IMR-90 (cell line): ENCODE data around the gene CD3E. TPM values are rescaled to one million over a fixed set of nuclear protein-coding genes. Genes with fewer than 3 reads are reported as not detected.

Experiments
- ATAC-seq: fragments of 200-7000 bp; cut with Tn5 transposase; 2 replicates; pipeline ENCODE4 v1.9.1; 2020; ENCODE audit warnings: low read depth, mild to moderate bottlenecking, moderate library complexity
- BruUV-seq: library from RNA; stranded (reverse); fragments of 400-500 nt; replicated peaks from 2 replicates; lab custom pipeline; 2021; lab: Mats Ljungman, UMichigan
- CTCF ChIA-PET: fragments of 300-600 bp; formaldehyde crosslinking; extraction: SDS; loops from one replicate; lab custom pipeline; 2021; ENCODE audit warnings: antibody characterized with exemption; lab: Yijun Ruan, JAX
- POLR2A ChIA-PET: fragments of 300-600 bp; sonication (Branson Sonifier 250); formaldehyde crosslinking; loops from one replicate; lab custom pipeline; 2022; ENCODE audit warnings: antibody characterized with exemption; ENCODE audit not compliant: unreplicated experiment; lab: Charles Lee
- DNase-seq: peaks from one replicate; pipeline ENCODE4 v3.0.0; 2013
- H2AFZ ChIP-seq: replicated peaks from 2 replicates; pipeline ENCODE3; 2013; ENCODE audit warnings: low read length, mild to moderate bottlenecking; ENCODE audit not compliant: poor library complexity
- H2AK5ac ChIP-seq: 2 replicates; pipeline ENCODE4 v1.6.1; 2013; ENCODE audit warnings: low read depth, low read length, inconsistent platforms
- H2AK9ac ChIP-seq: replicated peaks from 2 replicates; pipeline ENCODE3; 2013; ENCODE audit warnings: mild to moderate bottlenecking, low read depth, low read length, moderate library complexity; ENCODE audit not compliant: poor library complexity
- H2BK120ac ChIP-seq: 2 replicates; pipeline ENCODE4 v1.6.1; 2013; ENCODE audit warnings: low read depth, low read length, inconsistent platforms
- H2BK15ac ChIP-seq: 3 replicates; pipeline ENCODE4 v1.6.1; 2013; ENCODE audit warnings: low read depth, low read length, inconsistent platforms
- H2BK20ac ChIP-seq: 2 replicates; pipeline ENCODE4 v1.6.1; 2013; ENCODE audit warnings: low read depth, mild to moderate bottlenecking, inconsistent platforms, low read length, moderate library complexity
- H2BK5ac ChIP-seq: 2 replicates; pipeline ENCODE4 v1.6.1; 2013; ENCODE audit warnings: mild to moderate bottlenecking, low read depth, low read length, inconsistent platforms; ENCODE audit not compliant: poor library complexity, severe bottlenecking
- H3K14ac ChIP-seq: replicated peaks from 2 replicates; pipeline ENCODE4 v1.6.1; 2013; ENCODE audit warnings: low read depth, low read length, inconsistent platforms
- H3K18ac ChIP-seq: 2 replicates; pipeline ENCODE4 v1.6.1; 2013; ENCODE audit warnings: low read depth, low read length, control low read depth
- H3K23ac ChIP-seq: 2 replicates; pipeline ENCODE4 v1.6.1; 2013; ENCODE audit warnings: low read depth, low read length, inconsistent platforms
- H3K27ac ChIP-seq: 2 replicates; pipeline ENCODE4 v1.5.1; 2013; ENCODE audit warnings: mild to moderate bottlenecking, control low read depth, low read length; ENCODE audit not compliant: insufficient read depth
- H3K27me3 ChIP-seq: 2 replicates; pipeline ENCODE4 v1.6.1; 2013; ENCODE audit warnings: low read length; ENCODE audit not compliant: control insufficient read depth, insufficient read depth
- H3K36me3 ChIP-seq: 2 replicates; pipeline ENCODE4 v1.6.1; 2013; ENCODE audit warnings: low read length, mixed read lengths; ENCODE audit not compliant: control insufficient read depth, insufficient read depth
- H3K4ac ChIP-seq: 2 replicates; pipeline ENCODE4 v1.6.1; 2013; ENCODE audit warnings: low read depth, low read length, inconsistent platforms
- H3K4me1 ChIP-seq: 2 replicates; pipeline ENCODE4 v1.6.1; 2013; ENCODE audit warnings: low read length, mixed read lengths; ENCODE audit not compliant: control insufficient read depth, insufficient read depth
- H3K4me2 ChIP-seq: 2 replicates; pipeline ENCODE4 v1.6.1; 2013; ENCODE audit warnings: low read depth, mild to moderate bottlenecking, control low read depth, low read length, moderate library complexity
- H3K4me3 ChIP-seq: 2 replicates; pipeline ENCODE4 v1.5.1; 2013; ENCODE audit warnings: low read depth, mild to moderate bottlenecking, control low read depth, low read length, moderate library complexity; ENCODE audit not compliant: insufficient read depth
- H3K56ac ChIP-seq: 2 replicates; pipeline ENCODE4 v1.6.1; 2013; ENCODE audit warnings: low read length, inconsistent platforms; ENCODE audit not compliant: insufficient read depth; ENCODE audit errors: extremely low read depth
- H3K79me1 ChIP-seq, 2 experiments: 2 replicates each; pipeline ENCODE4 v1.6.1; 2013; ENCODE audit warnings: low read length in 2 of 2, inconsistent platforms in 1 of 2, low read depth in 1 of 2
- H3K9ac ChIP-seq: 2 replicates; pipeline ENCODE4 v1.6.1; 2013; ENCODE audit warnings: low read depth, low read length, control low read depth
- H3K9me1 ChIP-seq: 2 replicates; pipeline ENCODE4 v1.6.1; 2013; ENCODE audit warnings: low read length, inconsistent platforms; ENCODE audit not compliant: insufficient read depth
- H3K9me3 ChIP-seq: 2 replicates; pipeline ENCODE4 v1.6.1; 2013; ENCODE audit warnings: low read length; ENCODE audit not compliant: control insufficient read depth, insufficient read depth
- H4K20me1 ChIP-seq: 2 replicates; pipeline ENCODE4 v1.6.1; 2013; ENCODE audit warnings: low read length, inconsistent platforms; ENCODE audit not compliant: insufficient read depth
- H4K5ac ChIP-seq: 2 replicates; pipeline ENCODE4 v1.6.1; 2013; ENCODE audit warnings: mild to moderate bottlenecking, low read depth, low read length, control low read depth
- H4K8ac ChIP-seq, 2 experiments: 2 replicates each; pipeline ENCODE4 v1.6.1; 2013; ENCODE audit warnings: low read depth in 2 of 2, low read length in 2 of 2, control low read depth in 1 of 2, inconsistent platforms in 1 of 2
- H4K91ac ChIP-seq: 2 replicates; pipeline ENCODE4 v1.6.1; 2013; ENCODE audit warnings: low read depth, low read length, inconsistent platforms; ENCODE audit not compliant: insufficient read depth
- BHLHE40 ChIP-seq: fragments of 150-350 bp; IDR thresholded peaks from 2 replicates; pipeline ENCODE4 v1.6.1; 2016; ENCODE audit warnings: mild to moderate bottlenecking, low read depth, low read length
- CEBPB ChIP-seq: IDR thresholded peaks from 2 replicates; pipeline ENCODE4 v1.6.1; 2012; ENCODE audit warnings: low read depth, low read length, improper control_type of control experiment
- CHD1 ChIP-seq: IDR thresholded peaks from 2 replicates; pipeline ENCODE4 v1.6.1; 2012; ENCODE audit warnings: low read depth, low read length, improper control_type of control experiment
- CTCF ChIP-seq: conservative IDR thresholded peaks from 2 replicates; pipeline ENCODE4 v1.5.1; 2012; ENCODE audit warnings: mild to moderate bottlenecking, low read depth, low read length, improper control_type of control experiment
- FOS ChIP-seq: fragments of 150-350 bp; IDR thresholded peaks from 2 replicates; pipeline ENCODE4 v1.6.1; 2016; ENCODE audit warnings: low read depth, low read length
- MAFK ChIP-seq: IDR thresholded peaks from 2 replicates; pipeline ENCODE4 v1.6.1; 2012; ENCODE audit warnings: low read depth, low read length, improper control_type of control experiment
- MAZ ChIP-seq: IDR thresholded peaks from 2 replicates; pipeline ENCODE4 v1.6.1; 2012; ENCODE audit warnings: low read depth, mild to moderate bottlenecking, low read length, improper control_type of control experiment, moderate library complexity, borderline replicate concordance
- MXI1 ChIP-seq: IDR thresholded peaks from 2 replicates; pipeline ENCODE4 v1.6.1; 2012; ENCODE audit warnings: low read depth, mild to moderate bottlenecking, low read length, moderate library complexity, borderline replicate concordance
- NFE2L2 ChIP-seq: fragments of 150-350 bp; IDR thresholded peaks from 2 replicates; pipeline ENCODE4 v1.6.1; 2016; ENCODE audit warnings: low read depth, mild to moderate bottlenecking, low read length
- POLR2A ChIP-seq: IDR thresholded peaks from 2 replicates; pipeline ENCODE4 v1.6.1; 2012; ENCODE audit warnings: mild to moderate bottlenecking, low read depth, low read length
- RAD21 ChIP-seq: IDR thresholded peaks from 2 replicates; pipeline ENCODE4 v1.6.1; 2012; ENCODE audit warnings: low read length, improper control_type of control experiment
- RCOR1 ChIP-seq: IDR thresholded peaks from 2 replicates; pipeline ENCODE4 v1.6.1; 2012; ENCODE audit warnings: mild to moderate bottlenecking, low read length, improper control_type of control experiment; ENCODE audit not compliant: insufficient replicate concordance
- RFX5 ChIP-seq: IDR thresholded peaks from 2 replicates; pipeline ENCODE4 v1.8.0; 2012; ENCODE audit warnings: low read depth, mild to moderate bottlenecking, low read length, moderate library complexity
- SMC3 ChIP-seq: fragments of 150-350 bp; IDR thresholded peaks from 2 replicates; pipeline ENCODE4 v1.6.1; 2016; ENCODE audit warnings: low read depth, mild to moderate bottlenecking, antibody characterized with exemption, low read length, moderate library complexity
- USF2 ChIP-seq: fragments of 150-350 bp; IDR thresholded peaks from 2 replicates; pipeline ENCODE4 v1.6.1; 2017; ENCODE audit warnings: mild to moderate bottlenecking, antibody characterized with exemption, low read length, low read depth
- WGBS, 2 experiments: methylation state at CpG; one replicate each; pipeline versions ENCODE4 v1.1.5 to v1.1.7; 2013; ENCODE audit warnings: missing lambda C conversion rate in 2 of 2; ENCODE audit not compliant: insufficient read length in 1 of 2; ENCODE audit errors: extremely low coverage in 2 of 2; 5-methylcytosine and 5-hydroxymethylcytosine counted together
- dilution Hi-C: fragments of 300-500 bp; cut with HindIII; formaldehyde crosslinking; loops from one replicate; pipeline ENCODE4 v1.14.3; 2018; ENCODE audit warnings: low sequenced_read_pairs; ENCODE audit not compliant: unreplicated experiment
- in situ Hi-C: fragments of 300-500 bp; cut with MboI; formaldehyde crosslinking; loops from 3 replicates; pipeline ENCODE4 v1.14.3; 2019; ENCODE audit warnings: low sequenced_read_pairs, inconsistent platforms, mixed read lengths
- intact Hi-C: fragments of 100-400 bp; cut with micrococcal nuclease; formaldehyde crosslinking; loops from 2 replicates; pipeline ENCODE4 v1.10.0; 2022
- polyA plus RNA-seq, 3 experiments: library from polyadenylated mRNA; depleted of rRNA; stranded (reverse); fragments of >200 nt; gene quantifications; 2 replicates each; pipeline ENCODE4 v1.2.3, GENCODE V29; 2012; ENCODE audit warnings: low replicate concordance in 1 of 3
- total RNA-seq: library from RNA; depleted of rRNA; stranded (reverse); fragments of >200 nt; gene quantifications from 2 replicates; pipeline ENCODE4 v1.2.3, GENCODE V29; 2012
- TF ChIP-seq, protein P1 (sequence below): fragments of 150-350 bp; IDR thresholded peaks from 2 replicates; pipeline ENCODE4 v1.6.1; 2016; ENCODE audit warnings: low read depth, mild to moderate bottlenecking, low read length, moderate library complexity, borderline replicate concordance

Gene CD3E
- total and polyA plus RNA-seq, 2 of the 4 experiments (the other 2 are of a cell fraction), result not detected

DNA sequence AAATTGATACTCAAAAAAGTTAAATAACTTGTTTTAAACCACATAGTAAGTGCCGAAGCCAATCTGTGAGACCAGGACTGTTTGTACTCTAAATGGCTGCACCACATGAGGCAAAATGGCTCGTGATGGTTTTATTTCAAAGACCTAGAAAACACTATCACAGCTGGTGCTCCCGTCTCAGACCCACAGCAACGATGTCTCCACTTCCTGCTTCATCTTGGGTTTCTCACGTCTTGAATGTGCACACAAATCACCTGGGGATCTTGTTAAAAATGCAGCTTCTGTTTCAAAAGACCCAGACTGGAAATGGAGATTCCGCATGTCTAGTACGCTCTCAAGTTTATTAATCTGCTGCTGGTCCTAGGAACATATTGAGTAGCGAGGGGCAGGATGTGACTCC is 1.2 kb downstream of the CD3E start:
- no peak overlapping the region for H3K9ac ChIP-seq
- H3K4me1 ChIP-seq, result no peaks in the 10 kb centered on the region
- TF ChIP-seq, protein P1, sequence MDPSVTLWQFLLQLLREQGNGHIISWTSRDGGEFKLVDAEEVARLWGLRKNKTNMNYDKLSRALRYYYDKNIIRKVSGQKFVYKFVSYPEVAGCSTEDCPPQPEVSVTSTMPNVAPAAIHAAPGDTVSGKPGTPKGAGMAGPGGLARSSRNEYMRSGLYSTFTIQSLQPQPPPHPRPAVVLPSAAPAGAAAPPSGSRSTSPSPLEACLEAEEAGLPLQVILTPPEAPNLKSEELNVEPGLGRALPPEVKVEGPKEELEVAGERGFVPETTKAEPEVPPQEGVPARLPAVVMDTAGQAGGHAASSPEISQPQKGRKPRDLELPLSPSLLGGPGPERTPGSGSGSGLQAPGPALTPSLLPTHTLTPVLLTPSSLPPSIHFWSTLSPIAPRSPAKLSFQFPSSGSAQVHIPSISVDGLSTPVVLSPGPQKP, result no peak
- TF ChIP-seq NFE2L2, result no peak
- no peak for TF ChIP-seq FOS
- no peak for TF ChIP-seq RCOR1
- TF ChIP-seq RFX5, result no peak
- no peak for TF ChIP-seq MAZ
- no peak for TF ChIP-seq USF2
- TF ChIP-seq POLR2A, result no peak
- TF ChIP-seq SMC3, result no peak
- no peak for TF ChIP-seq BHLHE40
- no peak for TF ChIP-seq MAFK
- TF ChIP-seq CHD1, result no peak
- TF ChIP-seq MXI1, result no peak
- no peak for TF ChIP-seq CEBPB
- no peak for TF ChIP-seq RAD21
- no peak for TF ChIP-seq CTCF
- no peak overlapping the region for H2AK5ac ChIP-seq
- H2BK20ac ChIP-seq, result no peak overlapping the region
- H3K4me2 ChIP-seq, result no peak overlapping the region
- H3K27ac ChIP-seq, result no peak overlapping the region
- H4K5ac ChIP-seq, result no peak overlapping the region
- no peak overlapping the region for H3K4me3 ChIP-seq
- no peaks in the 10 kb centered on the region for H3K9me3 ChIP-seq
- H2BK15ac ChIP-seq, result no peak overlapping the region
- H2AFZ ChIP-seq, result no peak overlapping the region
- in situ Hi-C loops, result no loop called here
- POLR2A ChIA-PET, result no interaction called here
- CTCF ChIA-PET, result interaction anchor here (0.6 kb wide), 1 partner anchor 15 kb away, joined by 5 read pairs; no protein-coding TSS in a partner anchor
- no peak overlapping the region for H4K8ac ChIP-seq
- no peak overlapping the region for H2BK5ac ChIP-seq
- H3K79me1 ChIP-seq, result no peaks in the 10 kb centered on the region
- whole genome bisulfite sequencing, 2 experiments, result 50% methylated on average over 2 of the region's 8 CpGs; no CpG with 5 or more reads in 1 of the 2 experiments
- ATAC-seq (no peak), DNase-seq (no peak)
- dilution Hi-C loops, result no loop called here
- H3K23ac ChIP-seq, result no peak overlapping the region
- H4K20me1 ChIP-seq, result no peaks in the 10 kb centered on the region
- no peak overlapping the region for H3K56ac ChIP-seq
- H4K91ac ChIP-seq, result no peak overlapping the region
- no peak overlapping the region for H3K18ac ChIP-seq
- no peak overlapping the region for H2AK9ac ChIP-seq
- intact Hi-C loops, result no loop called here
- H3K4ac ChIP-seq, result no peak overlapping the region
- BruUV-seq, result no TSS peak
- H3K27me3 ChIP-seq, result peaks cover 12% of the 10 kb centered on the region
- no peak overlapping the region for H3K14ac ChIP-seq
- no peaks in the 10 kb centered on the region for H3K9me1 ChIP-seq
- no peak overlapping the region for H2BK120ac ChIP-seq
- no peaks in the 10 kb centered on the region for H3K36me3 ChIP-seq
